Measurements from ENCODE around the gene HAT1.
"Not testable (repeated sequence)": the region's sequence is repeated elsewhere in the genome, so short reads cannot be mapped to it uniquely, and the experiment has no call there.

HAT1 gene

GRCh38 chr2:171922230-171923022, at the start of gene HAT1:
HAT1 (plus strand) TSS chr2:171922461; CDS start chr2:171922501, 40 bp downstream.
- peak; percentile 94 to 99 for DNase-seq (ENCODE audit: low read depth in 2 of 2, low spot score in 1 of 2)

- DNase-seq (ENCODE audit: low read depth in 2 of 2, low spot score in 1 of 2), result no peak
Observed at GRCh38 chr2:171874517-171874916, 47.7 kb upstream of the HAT1 start.

- no peak for DNase-seq (ENCODE audit: low read depth in 2 of 2, low spot score in 1 of 2)
Observed at GRCh38 chr2:171874963-171875362, 47.3 kb upstream of the HAT1 start.

- DNase-seq (ENCODE audit: low read depth in 2 of 2, low spot score in 1 of 2), result no peak
Observed at GRCh38 chr2:171878481-171878993, 43.7 kb upstream of the HAT1 start.

GRCh38 chr2:171879865-171880264, 42.4 kb upstream of the HAT1 start:
- DNase-seq (ENCODE audit: low read depth in 2 of 2, low spot score in 1 of 2), result no peak

- DNase-seq (ENCODE audit: low read depth in 2 of 2, low spot score in 1 of 2), result no peak
Observed at GRCh38 chr2:171880774-171881173, 41.5 kb upstream of the HAT1 start.

GRCh38 chr2:171882089-171882769, 40.0 kb upstream of the HAT1 start:
- DNase-seq (ENCODE audit: low read depth in 2 of 2, low spot score in 1 of 2), result no peak

- DNase-seq (ENCODE audit: low read depth in 2 of 2, low spot score in 1 of 2), result no peak
Observed at GRCh38 chr2:171883275-171883893, 38.9 kb upstream of the HAT1 start.

GRCh38 chr2:171889333-171889732, 32.9 kb upstream of the HAT1 start:
- DNase-seq (ENCODE audit: low read depth in 2 of 2, low spot score in 1 of 2), result no peak

GRCh38 chr2:171889808-171890207, 32.5 kb upstream of the HAT1 start:
- no peak for DNase-seq (ENCODE audit: low read depth in 2 of 2, low spot score in 1 of 2)

GRCh38 chr2:171893196-171893823, 29.0 kb upstream of the HAT1 start:
- no peak for DNase-seq (ENCODE audit: low read depth in 2 of 2, low spot score in 1 of 2)

- peak; percentile 38 to 44 for DNase-seq (ENCODE audit: low read depth in 2 of 2, low spot score in 1 of 2)
Observed at GRCh38 chr2:171893824-171894611, 28.2 kb upstream of the HAT1 start, which contains the start of gene SLC25A12. SLC25A12 (minus strand) TSS chr2:171894244; CDS start chr2:171894214, 30 bp downstream.

GRCh38 chr2:171894612-171894947, 27.7 kb upstream of the HAT1 start:
- no peak for DNase-seq (ENCODE audit: low read depth in 2 of 2, low spot score in 1 of 2)

GRCh38 chr2:171895786-171896185, 26.5 kb upstream of the HAT1 start:
- DNase-seq (ENCODE audit: low read depth in 2 of 2, low spot score in 1 of 2), result no peak

- not testable (repeated sequence) for DNase-seq (ENCODE audit: low read depth in 2 of 2, low spot score in 1 of 2)
Observed at GRCh38 chr2:171899623-171900282, 22.5 kb upstream of the HAT1 start.

GRCh38 chr2:171902840-171903420, 19.3 kb upstream of the HAT1 start:
- no peak for DNase-seq (ENCODE audit: low read depth in 2 of 2, low spot score in 1 of 2)

GRCh38 chr2:171908235-171908634, 14.0 kb upstream of the HAT1 start:
- DNase-seq (ENCODE audit: low read depth in 2 of 2, low spot score in 1 of 2), result no peak

GRCh38 chr2:171909266-171909665, 13.0 kb upstream of the HAT1 start:
- no peak for DNase-seq (ENCODE audit: low read depth in 2 of 2, low spot score in 1 of 2)

- DNase-seq (ENCODE audit: low read depth in 2 of 2, low spot score in 1 of 2), result no peak
Observed at GRCh38 chr2:171910494-171910893, 11.8 kb upstream of the HAT1 start.

- no peak for DNase-seq (ENCODE audit: low read depth in 2 of 2, low spot score in 1 of 2)
Observed at GRCh38 chr2:171913517-171913916, 8.7 kb upstream of the HAT1 start.

All from stimulated activated CD8-positive, alpha-beta memory T cell treated with anti-CD3 and anti-CD28 coated beads, Interleukin-4, amount 100 ng/mL, for 4 hours (primary cell).